AG09319 (cell line): Measurements from ENCODE around the gene MYOG.

Experiments
- DNase-seq: peaks from one replicate; pipeline ENCODE4 v3.0.0-alpha.2; 2010; ENCODE audit warnings: low read depth; ENCODE audit errors: extremely low read depth
- CTCF ChIP-seq: IDR thresholded peaks from 2 replicates; pipeline ENCODE4 v1.5.1; 2011; ENCODE audit warnings: low read depth, mild to moderate bottlenecking, inconsistent platforms, low read length, moderate library complexity

MYOG gene

GRCh38 chr1:203038217-203038741 lies 47.5 kb downstream of the MYOG start:
- DNase-seq = peak; percentile 22

GRCh38 chr1:203037509-203038190 lies 48.2 kb downstream of the MYOG start:
- TF ChIP-seq CTCF = no peak
- DNase-seq = no peak

More at GRCh38 chr1:203038217-203038741, 47.5 kb downstream of the MYOG start:
- TF ChIP-seq CTCF = peak; percentile 20

GRCh38 chr1:203036537-203036936 lies 49.3 kb downstream of the MYOG start:
- DNase-seq = no peak
- no peak for TF ChIP-seq CTCF

GRCh38 chr1:203036135-203036534 lies 49.7 kb downstream of the MYOG start:
- TF ChIP-seq CTCF = no peak
- no peak for DNase-seq

GRCh38 chr1:203035111-203036000 lies 50.5 kb downstream of the MYOG start:
- DNase-seq = no peak

GRCh38 chr1:203034422-203035110 lies 51.2 kb downstream of the MYOG start:
- TF ChIP-seq CTCF = no peak
- no peak for DNase-seq

More at GRCh38 chr1:203035111-203036000, 50.5 kb downstream of the MYOG start:
- no peak for TF ChIP-seq CTCF

GRCh38 chr1:203033917-203034316 lies 51.9 kb downstream of the MYOG start:
- no peak for TF ChIP-seq CTCF
- no peak for DNase-seq
